Erythroblast (primary cell): Measurements from ENCODE around the gene MYEOV.

Experiments
- GATA1 ChIP-seq: IDR thresholded peaks from 2 replicates; pipeline ENCODE4 v1.6.1; 2011; ENCODE audit warnings: low read depth, mild to moderate bottlenecking, control low read depth, low read length, moderate library complexity
- POLR2A ChIP-seq: IDR thresholded peaks from 2 replicates; pipeline ENCODE4 v1.6.1; 2011; ENCODE audit warnings: mild to moderate bottlenecking, low read length

DNA sequence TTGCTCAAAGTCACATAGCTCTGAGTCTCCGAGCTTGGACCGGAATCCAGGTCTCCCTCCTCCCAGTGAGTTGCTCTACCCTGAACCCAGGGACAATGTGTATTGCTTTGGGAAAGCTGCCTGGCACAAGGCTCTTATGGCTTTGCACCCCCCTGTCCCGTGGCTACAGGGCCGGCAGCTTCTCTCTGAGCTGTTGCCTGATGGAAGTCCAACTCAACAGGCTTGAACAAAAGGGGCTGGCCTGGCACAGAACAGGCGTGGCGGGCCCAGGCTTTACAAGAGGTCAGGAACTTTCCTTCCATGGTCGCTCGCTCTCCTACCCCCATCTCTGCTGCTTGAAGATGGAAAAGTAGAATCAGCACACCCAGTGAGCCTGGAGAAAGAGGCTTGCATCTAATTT lies 34.3 kb downstream of the MYEOV start:
- TF ChIP-seq POLR2A: no peak
- no peak for TF ChIP-seq GATA1
